ENCODE data around the gene SPATA20. TPM values are rescaled to one million over a fixed set of nuclear protein-coding genes. Genes with fewer than 3 reads are reported as not detected.
A peak's percentile ranks its signal among the peaks of the same experiment; 100 is the strongest.

SPATA20 gene
- total RNA-seq, 4 donors from 2014 or later = 34.1 to 67.3 (median 38.1) TPM

- TF ChIP-seq CTCF (IDR thresholded peaks at IDR 0.05) (no peak), POLR2A (IDR thresholded peaks at IDR 0.05) (no peak)
- H3K27me3 ChIP-seq = peaks cover 27 to 99% (median 35%) of the 10 kb centered on the region in 4 donors
- peaks cover 0 to 3% (median 0%) of the 10 kb centered on the region in 3 donors for H3K36me3 ChIP-seq
- peak overlapping the region; percentile 40 to 71 (median 50) for H3K4me3 ChIP-seq
- intact Hi-C loops (cut with DNase I) = no loop called here
- peaks cover 34 to 61% (median 43%) of the 10 kb centered on the region in 3 donors for H3K4me1 ChIP-seq
- H3K27ac ChIP-seq = peak overlapping the region in 1 of 4 donors; percentile 54
- DNase-seq = no peak
- WGBS, 2 donors = no CpG with 5 or more reads among the region's 88 CpGs
- no peaks in the 10 kb centered on the region for H3K9me3 ChIP-seq
Observed at GRCh38 chr17:50560931-50561745, 14.2 kb downstream of the SPATA20 start.

GRCh38 chr17:50561746-50562141 lies 14.8 kb downstream of the SPATA20 start:
- Histone ChIP-seq H3K27me3 (peaks cover 27 to 99% (median 36%) of the 10 kb centered on the region in 4 donors), H3K4me3 (peak overlapping the region in 3 of 4 donors; percentile 46 to 71 (median 54)), H3K36me3 (no peaks in the 10 kb centered on the region), H3K27ac (no peak overlapping the region), H3K4me1 (peaks cover 34 to 61% (median 43%) of the 10 kb centered on the region in 3 donors), H3K9me3 (no peaks in the 10 kb centered on the region)
- no peak for TF ChIP-seq POLR2A (IDR thresholded peaks at IDR 0.05)
- TF ChIP-seq CTCF (IDR thresholded peaks at IDR 0.05) = no peak
- no peak for DNase-seq
- intact Hi-C loops (cut with DNase I) = no loop called here
- whole genome bisulfite sequencing, 2 donors = 0% methylated on average over 3 of the region's 27 CpGs; no CpG with 5 or more reads in 1 of the 2 donors

- WGBS, 2 donors = 34 to 35% methylated on average over 9 to 17 of the region's 22 CpGs
- no peak overlapping the region for H3K27ac ChIP-seq
Observed at GRCh38 chr17:50562242-50563091, 15.5 kb downstream of the SPATA20 start.

GRCh38 chr17:50563092-50563511 lies 16.1 kb downstream of the SPATA20 start:
- Histone ChIP-seq H3K4me1 (peaks cover 34 to 61% (median 43%) of the 10 kb centered on the region in 3 donors), H3K36me3 (no peaks in the 10 kb centered on the region), H3K9me3 (no peaks in the 10 kb centered on the region), H3K27me3 (peaks cover 27 to 100% (median 36%) of the 10 kb centered on the region in 4 donors), H3K4me3 (no peak overlapping the region), H3K27ac (no peak overlapping the region)
- WGBS, 2 donors = 49 to 80% methylated on average over 2 to 3 of the region's 4 CpGs
- intact Hi-C loops (cut with DNase I) = no loop called here
- no peak for DNase-seq
- TF ChIP-seq POLR2A (IDR thresholded peaks at IDR 0.05) (no peak), CTCF (IDR thresholded peaks at IDR 0.05) (no peak)

More at GRCh38 chr17:50562242-50563091, 15.5 kb downstream of the SPATA20 start:
- Histone ChIP-seq H3K4me3 (peak overlapping the region in 2 of 4 donors; percentile 54 to 71), H3K9me3 (no peaks in the 10 kb centered on the region), H3K4me1 (peaks cover 34 to 61% (median 43%) of the 10 kb centered on the region in 3 donors), H3K36me3 (no peaks in the 10 kb centered on the region), H3K27me3 (peaks cover 27 to 99% (median 36%) of the 10 kb centered on the region in 4 donors)
- TF ChIP-seq CTCF (IDR thresholded peaks at IDR 0.05) = no peak
- no peak for TF ChIP-seq POLR2A (IDR thresholded peaks at IDR 0.05)
- no peak for DNase-seq
- intact Hi-C loops (cut with DNase I) = no loop called here
